B cell (primary cell): ENCODE results near the gene CHIT1.

Experiments
- CTCF ChIP-seq: fragments of 200-600 bp; IDR thresholded peaks from one replicate; pipeline ENCODE4 v1.8.0; 2022; ENCODE audit warnings: antibody characterized with exemption, mild to moderate bottlenecking
- EZH2 ChIP-seq: IDR thresholded peaks from 2 replicates; pipeline ENCODE4 v1.6.1; 2012; ENCODE audit warnings: borderline replicate concordance, low read depth, mild to moderate bottlenecking, moderate library complexity, low read length; ENCODE audit not compliant: insufficient read depth, poor library complexity, severe bottlenecking

GRCh38 chr1:203217139-203217655 lies 12.3 kb downstream of the CHIT1 start:
- no peak for TF ChIP-seq EZH2
- TF ChIP-seq CTCF = no peak
